DLD1 (cell line): ENCODE data around the gene CPNE7.
"Not testable (repeated sequence)": the region's sequence is repeated elsewhere in the genome, so short reads cannot be mapped to it uniquely, and the experiment has no call there.

ENCODE experiments used
- in situ Hi-C: cut with HindIII; loops from 2 replicates; pipeline ENCODE4 v1.10.0; 2017; ENCODE audit warnings: low sequenced_read_pairs

The CPNE7 gene

GRCh38 chr16:89582614-89583196 is 7.1 kb downstream of the CPNE7 start:
- in situ Hi-C loops, result no loop called here

GRCh38 chr16:89583197-89583894 is 7.8 kb downstream of the CPNE7 start:
- in situ Hi-C loops, result no loop called here

GRCh38 chr16:89583895-89584644 is 8.5 kb downstream of the CPNE7 start:
- in situ Hi-C loops, result no loop called here

- in situ Hi-C loops, result no loop called here
These were observed 9.4 kb downstream of the CPNE7 start for GRCh38 chr16:89584768-89585549.

- in situ Hi-C loops, result no loop called here
These were observed 10.7 kb downstream of the CPNE7 start for GRCh38 chr16:89586218-89586617.

- in situ Hi-C loops, result no loop called here
These were observed 11.3 kb downstream of the CPNE7 start for GRCh38 chr16:89586853-89587252.

- in situ Hi-C loops, result not testable (repeated sequence)
These were observed 12.1 kb downstream of the CPNE7 start for GRCh38 chr16:89587676-89588075.

GRCh38 chr16:89588413-89589109 is 13.0 kb downstream of the CPNE7 start:
- in situ Hi-C loops, result no loop called here

GRCh38 chr16:89589241-89589926 is 13.8 kb downstream of the CPNE7 start:
- in situ Hi-C loops, result no loop called here

GRCh38 chr16:89593841-89594240 is 18.3 kb downstream of the CPNE7 start:
- in situ Hi-C loops, result no loop called here

- in situ Hi-C loops, result no loop called here
These were observed 19.9 kb downstream of the CPNE7 start for GRCh38 chr16:89595330-89596060.

- in situ Hi-C loops, result no loop called here
These were observed 20.6 kb downstream of the CPNE7 start for GRCh38 chr16:89596061-89596689.

- in situ Hi-C loops, result no loop called here
These were observed 21.5 kb downstream of the CPNE7 start for GRCh38 chr16:89596957-89597649.

- in situ Hi-C loops, result no loop called here
These were observed 22.6 kb downstream of the CPNE7 start for GRCh38 chr16:89598199-89598598.

- in situ Hi-C loops, result no loop called here
These were observed 23.9 kb downstream of the CPNE7 start for GRCh38 chr16:89599451-89599858.

GRCh38 chr16:89599902-89600301 is 24.3 kb downstream of the CPNE7 start:
- in situ Hi-C loops, result no loop called here

GRCh38 chr16:89600427-89600826 is 24.9 kb downstream of the CPNE7 start:
- in situ Hi-C loops, result no loop called here

- in situ Hi-C loops, result no loop called here
These were observed 25.4 kb downstream of the CPNE7 start for GRCh38 chr16:89600956-89601355.
